ENCODE measurements around the gene SLC22A17.
"Not testable (repeated sequence)": the region's sequence is repeated elsewhere in the genome, so short reads cannot be mapped to it uniquely, and the experiment has no call there.

Gene SLC22A17

GRCh38 chr14:23344481-23344880, 8.2 kb downstream of the SLC22A17 start:
- H3K9me3 ChIP-seq (ENCODE audit: control insufficient read depth in 2 of 2, low read length in 2 of 2): no peaks in the 10 kb centered on the region
- no peaks in the 10 kb centered on the region for H3K36me3 ChIP-seq (ENCODE audit: control insufficient read depth in 2 of 2, insufficient read depth in 2 of 2, low read length in 2 of 2)
- no peak overlapping the region for H3K4me3 ChIP-seq (ENCODE audit: low read length in 2 of 2)
- H3K27me3 ChIP-seq (ENCODE audit: control insufficient read depth in 2 of 2, insufficient read depth in 2 of 2, low read length in 2 of 2): no peaks in the 10 kb centered on the region
- H3K9ac ChIP-seq (ENCODE audit: low read depth in 1 of 2, low read length in 2 of 2): no peak overlapping the region
- H3K4me1 ChIP-seq (ENCODE audit: control insufficient read depth in 2 of 2, insufficient read depth in 2 of 2, low read length in 2 of 2): no peaks in the 10 kb centered on the region
- H3K27ac ChIP-seq (ENCODE audit: low read depth in 2 of 2, low read length in 2 of 2): no peak overlapping the region

- Histone ChIP-seq H3K36me3 (ENCODE audit: control insufficient read depth in 2 of 2, insufficient read depth in 2 of 2, low read length in 2 of 2) (no peaks in the 10 kb centered on the region), H3K27me3 (ENCODE audit: control insufficient read depth in 2 of 2, insufficient read depth in 2 of 2, low read length in 2 of 2) (no peaks in the 10 kb centered on the region), H3K4me3 (ENCODE audit: low read length in 2 of 2) (no peak overlapping the region), H3K9me3 (ENCODE audit: control insufficient read depth in 2 of 2, low read length in 2 of 2) (no peaks in the 10 kb centered on the region), H3K9ac (ENCODE audit: low read depth in 1 of 2, low read length in 2 of 2) (no peak overlapping the region), H3K27ac (ENCODE audit: low read depth in 2 of 2, low read length in 2 of 2) (no peak overlapping the region), H3K4me1 (ENCODE audit: control insufficient read depth in 2 of 2, insufficient read depth in 2 of 2, low read length in 2 of 2) (no peaks in the 10 kb centered on the region)
These were observed 13.0 kb downstream of the SLC22A17 start for GRCh38 chr14:23339506-23340268.

- H3K9me3 ChIP-seq (ENCODE audit: control insufficient read depth in 2 of 2, low read length in 2 of 2): no peaks in the 10 kb centered on the region
These were observed 17.1 kb downstream of the SLC22A17 start for GRCh38 chr14:23335623-23336022.

GRCh38 chr14:23327947-23328744, 24.5 kb downstream of the SLC22A17 start:
- Histone ChIP-seq H3K4me3 (ENCODE audit: low read length in 2 of 2) (no peak overlapping the region), H3K27ac (ENCODE audit: low read depth in 2 of 2, low read length in 2 of 2) (no peak overlapping the region), H3K4me1 (ENCODE audit: control insufficient read depth in 2 of 2, insufficient read depth in 2 of 2, low read length in 2 of 2) (no peaks in the 10 kb centered on the region), H3K36me3 (ENCODE audit: control insufficient read depth in 2 of 2, insufficient read depth in 2 of 2, low read length in 2 of 2) (peaks cover 16 to 20% of the 10 kb centered on the region in 2 donors), H3K9me3 (ENCODE audit: control insufficient read depth in 2 of 2, low read length in 2 of 2) (no peaks in the 10 kb centered on the region), H3K9ac (ENCODE audit: low read depth in 1 of 2, low read length in 2 of 2) (no peak overlapping the region), H3K27me3 (ENCODE audit: control insufficient read depth in 2 of 2, insufficient read depth in 2 of 2, low read length in 2 of 2) (no peaks in the 10 kb centered on the region)

More at GRCh38 chr14:23335623-23336022, 17.1 kb downstream of the SLC22A17 start:
- no peaks in the 10 kb centered on the region for H3K36me3 ChIP-seq (ENCODE audit: control insufficient read depth in 2 of 2, insufficient read depth in 2 of 2, low read length in 2 of 2)
- no peaks in the 10 kb centered on the region for H3K27me3 ChIP-seq (ENCODE audit: control insufficient read depth in 2 of 2, insufficient read depth in 2 of 2, low read length in 2 of 2)
- H3K27ac ChIP-seq (ENCODE audit: low read depth in 2 of 2, low read length in 2 of 2): no peak overlapping the region
- no peaks in the 10 kb centered on the region for H3K4me1 ChIP-seq (ENCODE audit: control insufficient read depth in 2 of 2, insufficient read depth in 2 of 2, low read length in 2 of 2)
- H3K4me3 ChIP-seq (ENCODE audit: low read length in 2 of 2): no peak overlapping the region
- H3K9ac ChIP-seq (ENCODE audit: low read depth in 1 of 2, low read length in 2 of 2): no peak overlapping the region

GRCh38 chr14:23326491-23327332, 26.0 kb downstream of the SLC22A17 start:
- Histone ChIP-seq H3K27me3 (ENCODE audit: control insufficient read depth in 2 of 2, insufficient read depth in 2 of 2, low read length in 2 of 2) (no peaks in the 10 kb centered on the region), H3K4me1 (ENCODE audit: control insufficient read depth in 2 of 2, insufficient read depth in 2 of 2, low read length in 2 of 2) (peaks cover 8 to 10% of the 10 kb centered on the region in 2 donors), H3K36me3 (ENCODE audit: control insufficient read depth in 2 of 2, insufficient read depth in 2 of 2, low read length in 2 of 2) (peaks cover 16 to 21% of the 10 kb centered on the region in 2 donors), H3K9ac (ENCODE audit: low read depth in 1 of 2, low read length in 2 of 2) (no peak overlapping the region), H3K4me3 (ENCODE audit: low read length in 2 of 2) (no peak overlapping the region), H3K9me3 (ENCODE audit: control insufficient read depth in 2 of 2, low read length in 2 of 2) (no peaks in the 10 kb centered on the region), H3K27ac (ENCODE audit: low read depth in 2 of 2, low read length in 2 of 2) (no peak overlapping the region)

- H3K4me1 ChIP-seq (ENCODE audit: control insufficient read depth in 2 of 2, insufficient read depth in 2 of 2, low read length in 2 of 2): peaks cover 8 to 10% of the 10 kb centered on the region in 2 donors
- H3K9me3 ChIP-seq (ENCODE audit: control insufficient read depth in 2 of 2, low read length in 2 of 2); H3K27me3 ChIP-seq (ENCODE audit: control insufficient read depth in 2 of 2, insufficient read depth in 2 of 2, low read length in 2 of 2); H3K27ac ChIP-seq (ENCODE audit: low read depth in 2 of 2, low read length in 2 of 2); H3K9ac ChIP-seq (ENCODE audit: low read depth in 1 of 2, low read length in 2 of 2); H3K4me3 ChIP-seq (ENCODE audit: low read length in 2 of 2): not testable (repeated sequence)
- peaks cover 16 to 21% of the 10 kb centered on the region in 2 donors for H3K36me3 ChIP-seq (ENCODE audit: control insufficient read depth in 2 of 2, insufficient read depth in 2 of 2, low read length in 2 of 2)
These were observed 26.9 kb downstream of the SLC22A17 start for GRCh38 chr14:23325746-23326145.

- Histone ChIP-seq H3K36me3 (ENCODE audit: control insufficient read depth in 2 of 2, insufficient read depth in 2 of 2, low read length in 2 of 2) (peaks cover 16 to 22% of the 10 kb centered on the region in 2 donors), H3K4me1 (ENCODE audit: control insufficient read depth in 2 of 2, insufficient read depth in 2 of 2, low read length in 2 of 2) (peaks cover 13 to 16% of the 10 kb centered on the region in 2 donors), H3K27ac (ENCODE audit: low read depth in 2 of 2, low read length in 2 of 2) (no peak overlapping the region), H3K9ac (ENCODE audit: low read depth in 1 of 2, low read length in 2 of 2) (no peak overlapping the region), H3K27me3 (ENCODE audit: control insufficient read depth in 2 of 2, insufficient read depth in 2 of 2, low read length in 2 of 2) (no peaks in the 10 kb centered on the region), H3K9me3 (ENCODE audit: control insufficient read depth in 2 of 2, low read length in 2 of 2) (no peaks in the 10 kb centered on the region), H3K4me3 (ENCODE audit: low read length in 2 of 2) (no peak overlapping the region)
These were observed 27.7 kb downstream of the SLC22A17 start for GRCh38 chr14:23324993-23325392.

GRCh38 chr14:23324455-23324846, 28.2 kb downstream of the SLC22A17 start:
- peaks cover 13 to 16% of the 10 kb centered on the region in 2 donors for H3K4me1 ChIP-seq (ENCODE audit: control insufficient read depth in 2 of 2, insufficient read depth in 2 of 2, low read length in 2 of 2)
- no peak overlapping the region for H3K9ac ChIP-seq (ENCODE audit: low read depth in 1 of 2, low read length in 2 of 2)
- H3K27me3 ChIP-seq (ENCODE audit: control insufficient read depth in 2 of 2, insufficient read depth in 2 of 2, low read length in 2 of 2): no peaks in the 10 kb centered on the region
- H3K36me3 ChIP-seq (ENCODE audit: control insufficient read depth in 2 of 2, insufficient read depth in 2 of 2, low read length in 2 of 2): peaks cover 16 to 24% of the 10 kb centered on the region in 2 donors
- no peak overlapping the region for H3K4me3 ChIP-seq (ENCODE audit: low read length in 2 of 2)
- no peaks in the 10 kb centered on the region for H3K9me3 ChIP-seq (ENCODE audit: control insufficient read depth in 2 of 2, low read length in 2 of 2)
- no peak overlapping the region for H3K27ac ChIP-seq (ENCODE audit: low read depth in 2 of 2, low read length in 2 of 2)

GRCh38 chr14:23323838-23324454, 28.7 kb downstream of the SLC22A17 start:
- Histone ChIP-seq H3K9me3 (ENCODE audit: control insufficient read depth in 2 of 2, low read length in 2 of 2) (no peaks in the 10 kb centered on the region), H3K36me3 (ENCODE audit: control insufficient read depth in 2 of 2, insufficient read depth in 2 of 2, low read length in 2 of 2) (peaks cover 16 to 24% of the 10 kb centered on the region in 2 donors), H3K9ac (ENCODE audit: low read depth in 1 of 2, low read length in 2 of 2) (no peak overlapping the region), H3K27ac (ENCODE audit: low read depth in 2 of 2, low read length in 2 of 2) (no peak overlapping the region), H3K4me1 (ENCODE audit: control insufficient read depth in 2 of 2, insufficient read depth in 2 of 2, low read length in 2 of 2) (peaks cover 13 to 16% of the 10 kb centered on the region in 2 donors), H3K4me3 (ENCODE audit: low read length in 2 of 2) (no peak overlapping the region), H3K27me3 (ENCODE audit: control insufficient read depth in 2 of 2, insufficient read depth in 2 of 2, low read length in 2 of 2) (no peaks in the 10 kb centered on the region)

Measured in mucosa of rectum (tissue), 2 donors.